Embryonic facial prominence (tissue), 1 donor: ENCODE measurements around the gene CACNB3.

Experiments used
- DNase-seq: peaks from one replicate; pipeline ENCODE4 v3.0.0-alpha.2; 2016; ENCODE audit errors: extremely low spot score

The CACNB3 gene

GRCh38 chr12:48788854-48789775 lies 29.2 kb upstream of the CACNB3 start, which contains the start of gene ADCY6:
Gene ADCY6 (minus strand): TSS chr12:48789089. CDS start chr12:48783434, 5,655 bp downstream.
- DNase-seq = no peak

- DNase-seq = no peak
Observed at GRCh38 chr12:48789858-48790326, 28.4 kb upstream of the CACNB3 start.

- no peak for DNase-seq
Observed at GRCh38 chr12:48793696-48794095, 24.6 kb upstream of the CACNB3 start.

DNA sequence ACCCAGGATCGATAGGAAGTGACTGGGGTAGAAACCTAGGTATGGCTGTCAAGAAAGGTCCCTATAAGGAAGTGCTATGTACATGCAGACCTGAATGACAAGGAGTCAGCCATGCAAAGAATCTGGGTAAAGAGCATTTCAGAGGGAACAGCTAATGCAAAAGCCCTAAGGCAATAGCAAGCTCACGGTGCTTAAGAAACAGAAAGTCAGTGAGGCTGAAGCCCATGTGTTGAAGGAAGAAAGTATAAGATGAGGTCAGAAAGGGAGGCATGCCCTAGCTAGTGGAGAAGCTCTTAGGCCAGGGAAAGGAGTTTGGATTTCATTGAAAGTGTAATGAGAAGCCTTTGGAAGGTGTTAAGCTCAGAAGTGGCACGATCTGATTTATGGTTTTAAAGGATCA lies 23.4 kb upstream of the CACNB3 start:
- DNase-seq = no peak

DNA sequence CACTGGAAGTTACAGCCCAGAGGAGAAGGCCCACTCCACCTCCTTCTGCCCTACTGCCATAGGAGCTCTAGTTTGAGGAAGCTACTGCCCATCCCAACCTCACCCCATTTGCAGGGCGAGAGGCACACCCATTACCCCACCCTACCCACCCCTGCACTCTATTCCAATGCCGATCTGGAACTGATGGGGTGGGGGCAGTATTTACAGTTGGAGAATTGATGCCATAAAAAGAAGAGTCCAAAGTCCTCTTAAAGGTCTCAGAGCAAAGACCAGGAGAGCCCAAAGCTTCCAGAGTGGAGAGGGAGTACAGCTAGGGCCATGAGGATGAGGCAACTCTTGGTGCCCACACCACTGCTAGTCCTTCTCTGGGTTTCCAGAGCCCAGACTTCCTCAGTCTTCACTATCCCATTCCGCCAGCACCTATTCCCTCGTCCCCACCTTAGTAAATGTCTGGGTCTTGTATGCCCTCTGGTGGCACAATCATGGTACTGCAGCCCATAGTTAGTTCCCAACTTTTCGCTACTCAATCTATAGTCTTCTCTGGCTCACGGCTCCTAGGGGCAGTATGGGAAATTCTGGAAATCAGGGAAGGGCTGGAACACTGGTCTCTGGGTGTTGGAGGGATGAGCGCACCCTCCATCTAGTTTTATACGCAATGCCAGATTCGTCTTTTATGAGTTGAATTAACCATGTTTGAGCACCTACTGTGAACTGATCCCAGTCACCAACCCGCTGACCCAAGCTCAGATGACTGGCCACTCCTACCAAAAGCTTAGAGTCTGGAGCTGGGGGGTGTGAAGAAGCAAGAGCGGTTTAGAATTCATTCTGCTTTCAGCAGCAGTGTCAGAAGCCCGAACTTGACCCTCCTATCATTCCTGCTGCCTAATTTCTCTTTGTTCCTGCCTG lies 22.5 kb upstream of the CACNB3 start:
- peak; percentile 53 for DNase-seq

DNA sequence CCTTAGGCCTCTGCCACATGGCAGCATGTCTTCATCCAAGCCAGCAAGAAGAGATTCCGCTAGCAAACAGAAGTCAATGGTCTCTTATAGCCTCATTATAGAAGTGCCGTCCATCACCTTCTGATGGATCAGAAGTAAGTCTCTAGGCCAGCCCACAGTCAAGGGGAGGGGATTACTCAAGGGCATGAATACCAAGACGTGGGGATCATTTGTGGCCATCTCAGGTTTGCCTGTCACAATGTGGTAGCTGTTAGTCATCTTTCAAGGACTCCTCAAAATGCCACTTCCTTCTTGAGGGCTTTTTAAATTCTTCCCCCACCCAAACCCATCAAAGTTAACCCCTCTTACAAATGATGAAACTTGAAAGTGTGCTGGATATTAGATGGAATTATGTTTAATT lies 21.3 kb upstream of the CACNB3 start:
- no peak for DNase-seq

DNA sequence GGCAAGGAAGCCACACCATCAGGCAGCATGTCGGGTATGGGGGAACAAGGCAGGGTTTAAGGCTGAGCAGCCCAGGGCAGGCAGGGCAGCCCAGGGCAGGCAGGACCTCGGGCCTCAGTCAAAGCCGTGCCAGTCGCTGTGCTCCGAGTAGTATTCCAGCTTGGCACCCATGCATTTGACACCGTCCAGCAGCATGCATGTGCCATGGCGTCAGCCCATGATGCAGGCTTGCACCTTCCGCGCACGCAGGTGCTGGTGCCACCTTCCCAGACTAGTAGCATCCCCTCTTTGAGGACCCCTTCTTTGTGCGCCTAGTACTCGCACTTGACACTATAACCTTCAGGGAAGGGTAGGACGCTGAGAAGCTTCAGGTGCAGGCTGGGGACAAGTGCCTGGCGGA lies 17.8 kb upstream of the CACNB3 start:
- no peak for DNase-seq

GRCh38 chr12:48800971-48801370 lies 17.3 kb upstream of the CACNB3 start:
- DNase-seq = no peak

DNA sequence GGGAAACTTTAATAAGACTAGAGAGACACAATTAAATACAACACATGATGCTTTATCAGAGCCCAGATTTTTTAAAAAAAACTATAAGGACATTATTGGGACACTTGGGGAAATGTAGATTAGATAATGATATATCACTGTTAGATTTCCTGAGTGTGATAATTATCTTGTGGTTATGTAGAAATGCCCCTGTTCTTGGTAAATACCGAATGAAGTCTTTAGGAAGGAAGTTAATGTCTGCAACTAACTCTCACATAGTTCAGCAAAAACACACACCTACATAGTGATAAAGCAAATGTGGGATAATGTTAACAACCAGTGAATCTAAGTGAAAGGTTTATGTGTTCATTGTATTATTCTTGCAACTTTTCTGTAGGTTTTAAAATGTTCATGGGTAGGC lies 14.6 kb upstream of the CACNB3 start:
- DNase-seq = no peak

GRCh38 chr12:48807981-48808380 lies 10.3 kb upstream of the CACNB3 start:
- DNase-seq = no peak

DNA sequence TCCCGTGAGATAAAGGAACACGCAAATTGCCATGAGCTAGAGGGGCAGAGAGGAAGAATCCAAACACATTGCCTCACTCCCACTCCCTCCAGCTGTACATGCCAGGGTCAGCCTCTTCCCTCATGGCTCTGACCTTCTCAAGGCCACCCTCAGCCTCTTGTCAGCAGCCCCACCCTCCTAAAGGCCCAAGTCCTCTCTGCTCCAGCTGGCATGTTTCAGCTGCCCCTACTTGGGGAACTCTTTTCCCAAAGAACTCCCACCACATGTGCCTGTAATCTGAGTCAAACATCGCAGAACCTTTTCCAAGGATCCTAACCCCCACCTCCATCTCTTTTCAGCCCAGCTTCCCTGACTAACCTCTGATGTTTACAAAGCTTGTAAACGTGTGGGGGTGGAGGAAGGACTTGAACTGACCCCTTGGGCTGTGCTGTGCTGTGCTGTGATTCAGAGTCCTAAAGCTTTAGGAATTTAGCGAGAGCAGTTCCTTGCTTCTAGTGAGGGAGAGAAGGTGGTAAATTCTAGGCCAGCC lies 7.3 kb upstream of the CACNB3 start:
- no peak for DNase-seq

DNA sequence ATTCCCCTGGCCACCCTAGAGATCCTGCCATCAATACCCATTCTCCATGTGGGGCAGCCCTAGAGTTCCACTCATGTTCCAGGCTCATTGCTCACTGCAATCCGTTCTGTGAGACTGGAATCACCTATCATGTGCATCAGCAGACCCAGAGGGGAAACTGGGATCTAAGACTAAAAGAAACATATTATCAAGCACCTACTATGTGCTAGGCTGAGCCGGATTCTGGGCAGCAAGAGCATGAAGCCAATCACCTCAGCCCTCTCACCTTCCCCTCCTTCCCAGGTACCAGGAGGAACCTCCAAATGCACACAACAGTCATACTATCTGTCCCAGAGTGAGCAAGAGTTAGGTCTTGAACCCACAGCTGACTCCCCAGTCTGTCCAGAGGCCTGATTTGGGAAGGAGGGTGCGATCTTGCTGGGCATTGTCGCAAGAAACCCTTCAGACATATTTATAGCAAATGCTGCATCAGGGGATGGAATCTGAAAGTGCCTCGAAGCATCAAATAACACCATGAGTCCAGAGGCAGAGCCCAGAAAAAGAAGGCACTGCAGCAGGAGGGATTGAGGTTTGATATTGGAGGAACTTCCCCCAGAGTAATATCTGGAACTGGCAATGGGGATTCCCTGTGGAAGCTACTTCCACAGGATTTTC lies 6.7 kb upstream of the CACNB3 start:
- no peak for DNase-seq

GRCh38 chr12:48812389-48812788 lies 5.9 kb upstream of the CACNB3 start:
- no peak for DNase-seq

GRCh38 chr12:48813465-48814261 lies 4.6 kb upstream of the CACNB3 start:
- DNase-seq = no peak

GRCh38 chr12:48814262-48815125 lies 3.8 kb upstream of the CACNB3 start:
- DNase-seq = no peak

DNA sequence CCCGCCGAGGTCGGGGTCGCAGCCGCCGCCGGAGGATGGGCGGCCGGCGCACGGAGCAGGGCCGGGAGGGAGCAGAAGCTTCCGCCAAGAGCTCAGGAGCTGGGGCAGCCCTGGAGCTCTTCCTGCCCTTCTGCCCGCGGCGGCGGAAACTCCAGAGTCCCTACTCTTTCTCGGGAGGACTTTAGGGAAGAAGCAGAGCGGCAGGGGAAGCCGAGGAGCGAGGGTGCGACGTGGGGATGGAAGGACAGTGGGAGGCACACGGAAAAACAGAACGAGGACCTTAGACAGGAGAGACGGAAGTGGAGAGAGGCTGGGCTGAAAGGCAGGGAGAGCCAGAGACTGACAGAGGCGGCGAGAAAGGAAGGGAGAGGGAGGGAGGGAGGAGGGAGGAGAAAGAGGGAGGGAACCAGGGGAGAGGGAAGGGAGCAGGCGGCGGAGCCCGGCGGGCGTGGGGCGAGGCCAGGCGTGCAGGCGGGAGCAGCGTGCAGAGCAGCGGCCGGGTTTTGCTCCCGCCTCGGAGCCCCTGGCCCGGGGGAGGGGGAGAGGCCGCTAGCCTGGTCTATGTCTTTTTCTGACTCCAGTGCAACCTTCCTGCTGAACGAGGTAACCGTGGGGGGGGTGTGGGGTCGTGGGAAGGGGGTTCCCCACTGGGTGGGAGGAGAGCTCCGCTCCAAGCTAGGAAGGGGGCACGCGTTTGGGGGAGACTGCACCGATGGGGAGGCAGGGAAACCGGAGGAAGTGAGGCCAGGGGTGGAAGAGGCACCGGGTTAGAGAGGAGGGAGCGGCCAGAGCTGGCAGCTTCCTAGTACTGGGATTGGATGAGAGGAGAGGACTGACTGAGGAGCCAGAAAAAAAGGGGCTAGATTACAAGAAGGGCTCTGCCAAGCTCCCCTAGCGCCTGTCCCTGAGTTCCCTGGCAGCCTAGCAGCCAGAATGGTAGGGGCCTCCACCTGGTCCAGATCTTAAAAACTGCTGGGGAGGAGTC lies 2.9 kb upstream of the CACNB3 start:
- DNase-seq = peak; percentile 86

DNA sequence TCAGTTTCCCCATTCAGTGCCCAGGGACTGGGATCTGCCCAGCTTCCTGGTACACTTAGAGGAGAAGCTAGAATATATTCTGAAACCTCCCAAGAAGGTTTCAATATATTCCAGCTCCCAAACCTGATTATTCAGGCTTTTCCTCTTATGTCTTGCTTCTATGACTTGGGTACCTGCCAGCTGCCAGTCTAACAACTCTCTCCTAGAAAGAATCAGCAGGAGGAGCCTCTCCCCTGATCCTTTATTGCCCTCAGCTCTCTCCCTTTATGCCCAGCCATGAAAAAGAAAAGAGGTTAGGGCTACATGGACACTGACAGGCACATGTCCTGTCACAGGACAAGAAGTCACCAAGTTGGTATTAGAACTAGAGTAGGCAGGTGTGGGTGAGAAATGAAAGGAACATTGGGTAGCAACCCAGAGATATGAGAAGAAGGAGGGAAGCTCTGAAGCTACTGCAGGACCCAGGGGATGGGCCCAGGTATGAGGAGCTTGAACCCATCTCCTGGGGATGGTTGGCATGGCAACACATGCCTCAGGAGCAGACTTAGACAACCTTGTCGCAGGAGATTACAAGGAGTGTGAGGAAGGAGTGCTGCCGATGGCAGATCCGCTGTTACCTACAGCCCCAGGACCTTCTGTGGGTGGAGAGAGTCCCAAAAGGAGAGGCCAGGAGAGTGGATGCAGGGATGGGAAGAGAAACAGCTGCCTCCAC lies 2.0 kb upstream of the CACNB3 start:
- DNase-seq = no peak
